Activated T-cell treated with anti-CD3 and anti-CD28 coated beads for 48 hours (primary cell): ENCODE measurements around the gene SYCP2.

Source experiments
- DNase-seq: peaks from one replicate; pipeline ENCODE4 v3.0.0-alpha.2; 2020; ENCODE audit warnings: low read depth

The SYCP2 gene

DNA sequence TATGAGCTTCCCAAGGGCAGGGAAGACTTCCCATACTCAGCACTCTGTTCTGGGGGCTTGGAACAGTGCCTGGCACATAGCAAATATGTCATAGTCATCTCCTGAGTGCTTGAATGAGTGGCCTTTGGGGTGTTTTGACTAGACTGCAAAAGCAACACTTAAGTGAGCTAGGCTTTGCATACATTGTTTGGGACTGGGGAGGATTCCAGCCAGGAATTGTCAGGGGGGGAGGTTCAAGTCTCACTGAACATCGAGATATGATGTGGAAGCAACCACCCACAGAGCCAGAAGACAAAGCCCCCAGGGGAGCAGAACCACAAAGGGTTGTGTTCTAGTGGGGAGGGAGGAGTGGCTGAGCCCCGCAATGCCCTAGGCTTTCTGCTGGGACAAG, 98.4 kb downstream of the SYCP2 start:
- no peak for DNase-seq

DNA sequence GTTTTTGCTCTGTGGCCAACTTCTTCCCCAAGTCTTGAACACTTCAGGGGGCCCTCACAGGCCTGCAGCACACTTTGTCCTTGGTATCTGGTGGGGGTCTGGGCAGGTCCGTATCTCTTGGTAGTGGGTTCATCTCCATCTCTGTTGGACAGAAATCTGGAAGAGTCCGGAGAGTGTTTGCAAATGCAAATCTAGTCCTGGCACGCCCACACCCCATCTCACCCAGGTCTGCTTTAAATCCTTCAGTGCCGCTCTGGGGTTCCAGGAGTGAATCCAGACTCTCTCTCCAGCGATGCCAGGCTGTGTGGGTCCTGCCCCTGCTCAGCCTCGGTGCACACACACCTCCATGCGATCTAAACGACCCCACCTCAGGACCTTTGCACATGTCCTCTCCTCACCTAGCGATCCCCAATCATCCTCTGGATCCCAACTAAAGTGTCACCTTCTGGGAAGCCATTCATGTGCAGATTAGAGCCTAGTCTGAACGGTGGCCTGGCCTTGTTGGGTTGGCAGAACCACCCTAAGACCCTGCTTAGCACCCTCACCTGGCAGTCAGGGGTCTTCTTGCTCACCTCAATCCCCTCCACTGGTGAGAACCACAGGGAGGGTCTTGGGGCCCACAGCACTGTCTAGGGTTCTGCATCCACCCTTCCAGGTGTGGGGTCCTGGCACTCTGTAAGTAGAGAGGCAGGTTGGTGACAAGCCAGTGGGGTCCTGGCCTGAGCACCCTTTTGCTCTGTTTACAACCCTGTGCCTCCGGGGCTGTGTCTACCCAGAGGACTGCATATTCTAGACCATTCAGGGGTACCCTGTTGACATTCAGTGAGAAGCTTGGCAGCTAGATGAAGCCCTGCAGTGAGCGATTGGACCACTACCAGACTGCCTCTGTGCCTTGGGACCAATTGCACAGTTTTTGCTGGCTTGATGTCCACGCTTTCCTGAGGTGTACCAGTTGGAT, 100.8 kb downstream of the SYCP2 start:
- no peak for DNase-seq

DNA sequence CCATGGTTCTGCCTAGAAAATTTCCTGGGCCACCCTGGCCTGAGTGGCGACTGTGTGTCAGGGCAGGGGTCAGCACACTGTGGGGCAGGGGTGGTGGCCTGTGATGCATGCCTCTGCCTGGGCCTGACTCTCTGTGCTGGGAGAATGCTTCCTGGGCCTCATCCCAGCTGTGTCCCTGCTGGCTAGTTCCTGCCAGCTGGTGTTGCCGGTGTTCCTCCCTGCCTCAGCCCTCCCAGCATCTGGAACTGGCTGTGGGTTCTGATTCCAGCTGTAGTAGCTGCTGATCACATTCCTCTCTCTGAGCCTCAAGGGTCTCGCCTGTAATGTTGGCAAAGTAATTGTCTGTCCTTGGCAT, 101.5 kb downstream of the SYCP2 start:
- DNase-seq, result no peak

DNA sequence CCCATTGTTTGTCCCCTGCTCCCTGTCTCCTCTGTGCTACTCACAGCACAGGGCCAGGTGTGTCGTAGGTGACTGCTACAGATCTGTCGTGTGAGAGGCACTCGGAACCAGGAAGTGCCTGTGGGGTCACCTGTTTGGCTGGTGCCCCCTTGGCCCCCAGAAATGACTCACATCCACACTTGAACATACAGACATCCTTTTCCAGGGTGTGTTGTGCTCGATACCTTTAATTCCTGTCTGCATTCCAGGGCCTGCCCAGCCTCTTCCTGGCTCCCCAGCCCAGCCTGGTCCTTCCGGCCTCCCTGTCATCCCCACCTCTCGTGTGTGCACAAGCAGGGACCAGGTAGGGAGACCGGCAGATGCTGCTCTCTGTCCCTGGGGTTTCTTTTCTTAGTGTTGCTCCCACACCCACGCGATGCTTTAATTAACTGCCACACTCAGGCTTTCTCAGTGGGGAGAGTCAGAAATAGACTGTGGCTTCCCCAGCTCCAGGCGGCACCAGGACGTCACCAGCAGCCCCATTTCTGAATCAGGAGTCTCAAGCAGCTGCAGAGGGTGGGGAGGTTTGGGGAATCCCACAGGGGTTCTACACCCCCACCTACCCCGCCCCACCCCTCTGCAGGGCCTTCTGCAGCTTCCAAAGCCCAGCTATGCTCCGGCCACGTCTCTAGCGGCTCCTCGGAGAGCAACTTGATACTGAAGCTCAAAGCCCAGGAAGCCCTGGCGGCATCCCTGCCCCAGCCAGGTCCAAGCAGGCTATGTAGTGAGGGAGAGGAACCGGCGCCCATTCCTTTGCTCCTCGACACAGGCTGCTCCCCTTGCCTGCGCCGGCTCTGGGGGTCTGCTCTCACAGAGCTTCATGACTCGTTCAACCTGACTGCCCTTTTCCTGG, 102.2 kb downstream of the SYCP2 start:
- no peak for DNase-seq

DNA sequence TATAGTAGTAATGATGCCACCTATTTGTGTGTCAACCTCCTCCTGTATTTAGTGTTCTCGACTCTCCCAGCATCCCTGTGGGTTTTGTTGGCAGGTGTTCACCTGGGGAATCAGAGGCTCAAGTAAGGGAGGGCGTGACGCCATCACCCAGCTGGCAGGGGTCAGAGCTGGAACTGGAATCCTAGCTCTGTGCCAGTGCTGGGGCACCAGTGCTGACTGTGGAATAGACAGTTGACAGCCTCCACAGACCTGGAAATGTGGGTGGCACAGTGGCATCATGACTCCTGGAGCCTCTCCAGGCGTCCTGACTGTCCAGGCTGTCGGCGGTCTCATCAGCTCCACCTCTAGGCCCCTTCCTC, 102.8 kb downstream of the SYCP2 start:
- no peak for DNase-seq

DNA sequence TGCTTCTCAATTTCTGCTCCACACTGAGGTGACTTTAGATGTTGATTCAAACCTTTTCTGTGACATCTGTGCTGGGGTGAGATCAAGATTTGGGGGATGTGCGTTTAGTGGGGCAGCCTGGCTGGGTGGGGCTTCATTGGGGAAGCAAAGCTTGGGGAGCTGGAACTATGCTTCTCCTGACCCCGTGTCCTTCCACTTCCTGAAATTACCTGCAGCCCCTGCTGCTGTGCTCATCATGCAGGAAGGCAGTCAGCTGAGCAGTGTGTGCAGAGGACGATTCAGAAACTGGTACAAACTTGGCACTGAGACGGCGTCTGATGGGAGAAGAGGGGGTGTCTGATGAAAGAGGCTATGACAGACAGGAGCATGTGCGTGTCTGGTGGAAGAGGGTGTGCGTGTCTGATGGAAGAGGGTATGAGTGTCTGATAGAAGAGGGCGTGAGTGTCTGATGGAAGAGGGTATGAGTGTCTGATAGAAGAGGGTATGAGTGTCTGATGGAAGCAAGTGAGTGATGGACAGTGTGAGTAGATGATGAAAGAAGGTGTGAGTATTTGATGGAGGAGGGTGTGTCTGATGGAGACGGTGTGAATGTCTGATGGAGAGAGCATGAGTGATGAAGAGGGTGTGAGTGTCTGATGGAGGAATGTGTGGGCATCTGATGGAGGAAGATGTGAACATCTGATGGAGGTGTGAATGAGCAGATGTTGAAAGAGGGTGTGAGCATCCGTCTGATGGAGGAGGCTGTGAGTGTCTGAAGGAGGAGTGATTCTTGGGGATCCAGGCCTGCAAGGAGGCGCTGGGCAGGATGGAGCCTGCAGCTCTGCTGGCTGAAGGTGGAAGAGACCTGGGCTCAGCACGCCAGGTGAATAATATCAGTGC, 103.4 kb downstream of the SYCP2 start:
- no peak for DNase-seq

DNA sequence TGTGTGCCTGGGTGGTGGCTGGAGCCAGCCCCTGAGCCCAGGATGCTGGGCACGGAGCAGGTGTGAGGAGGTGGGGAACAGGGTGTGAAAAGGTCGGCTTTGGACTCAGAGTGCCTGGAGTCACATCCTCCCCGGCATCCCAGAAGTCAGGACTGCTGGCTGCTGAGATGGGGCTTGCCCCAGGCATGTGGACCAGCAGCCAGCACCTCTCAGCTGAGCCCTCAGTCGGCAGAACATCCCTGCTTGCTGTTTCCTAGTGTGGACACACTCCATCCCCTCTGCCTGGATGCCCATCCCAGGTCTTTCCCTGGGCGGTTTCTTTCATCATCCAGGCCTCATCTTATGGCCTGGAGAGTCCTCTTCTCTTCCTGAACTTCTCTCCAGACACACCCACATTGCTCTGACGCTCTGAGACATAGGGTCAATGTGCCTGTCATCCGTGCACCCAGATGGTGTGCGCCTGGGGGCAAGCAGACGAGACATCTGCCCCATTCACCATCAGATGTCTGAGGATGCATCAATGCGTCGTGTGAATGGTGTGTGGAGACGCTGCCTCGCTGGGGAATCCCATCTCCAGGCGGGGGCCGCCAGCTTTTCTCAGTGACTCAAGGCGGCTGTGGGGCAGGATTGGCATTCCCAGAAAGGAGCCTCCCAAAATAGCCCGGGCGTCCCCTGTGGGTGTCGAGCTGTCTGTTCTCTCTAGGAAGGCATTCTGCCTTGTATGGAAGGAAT, 104.2 kb downstream of the SYCP2 start:
- DNase-seq, result no peak

DNA sequence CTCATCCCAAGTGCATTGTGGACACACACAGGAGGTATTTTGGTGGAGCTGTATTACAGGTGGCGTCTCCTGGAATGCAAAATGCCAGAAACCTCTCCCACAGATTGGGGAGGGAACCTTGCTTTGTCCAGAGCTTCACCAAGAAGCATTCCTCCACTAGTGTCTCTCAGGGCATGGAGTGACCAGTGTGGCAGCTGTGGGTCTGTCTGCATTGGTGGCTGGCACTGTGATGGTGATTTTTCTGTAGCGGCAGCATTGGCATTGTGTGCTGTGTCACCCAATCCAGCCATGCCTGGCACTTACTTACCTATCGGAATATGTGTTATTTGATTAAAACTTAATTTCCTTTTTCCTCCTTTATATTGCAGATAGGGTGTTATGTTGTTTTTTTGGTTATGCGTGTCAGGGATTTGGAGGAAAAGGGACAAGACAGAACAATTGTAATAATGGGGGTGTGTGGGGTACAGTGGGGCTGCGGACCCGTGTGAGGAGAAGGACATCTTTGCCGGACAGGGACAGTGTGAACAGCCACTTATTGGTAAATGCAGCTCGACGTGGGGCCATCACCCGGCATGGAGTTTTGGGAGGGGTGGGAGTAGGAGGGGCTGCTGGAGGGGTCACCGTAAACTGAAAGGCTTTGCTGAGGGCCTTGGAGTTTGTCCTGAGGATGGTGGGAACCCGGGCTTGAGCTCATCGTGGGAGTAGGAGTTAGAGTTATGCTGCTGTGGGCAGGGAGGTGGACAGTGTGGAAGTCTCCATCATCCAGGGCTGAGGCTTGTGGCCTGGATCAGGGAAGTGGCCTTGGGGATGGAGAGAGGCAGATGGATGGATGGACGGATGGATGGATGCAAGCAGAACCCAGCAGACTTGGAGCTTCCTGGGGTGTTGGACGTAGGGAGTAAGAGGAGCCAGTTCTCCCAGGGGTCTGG, 105.0 kb downstream of the SYCP2 start:
- no peak for DNase-seq

DNA sequence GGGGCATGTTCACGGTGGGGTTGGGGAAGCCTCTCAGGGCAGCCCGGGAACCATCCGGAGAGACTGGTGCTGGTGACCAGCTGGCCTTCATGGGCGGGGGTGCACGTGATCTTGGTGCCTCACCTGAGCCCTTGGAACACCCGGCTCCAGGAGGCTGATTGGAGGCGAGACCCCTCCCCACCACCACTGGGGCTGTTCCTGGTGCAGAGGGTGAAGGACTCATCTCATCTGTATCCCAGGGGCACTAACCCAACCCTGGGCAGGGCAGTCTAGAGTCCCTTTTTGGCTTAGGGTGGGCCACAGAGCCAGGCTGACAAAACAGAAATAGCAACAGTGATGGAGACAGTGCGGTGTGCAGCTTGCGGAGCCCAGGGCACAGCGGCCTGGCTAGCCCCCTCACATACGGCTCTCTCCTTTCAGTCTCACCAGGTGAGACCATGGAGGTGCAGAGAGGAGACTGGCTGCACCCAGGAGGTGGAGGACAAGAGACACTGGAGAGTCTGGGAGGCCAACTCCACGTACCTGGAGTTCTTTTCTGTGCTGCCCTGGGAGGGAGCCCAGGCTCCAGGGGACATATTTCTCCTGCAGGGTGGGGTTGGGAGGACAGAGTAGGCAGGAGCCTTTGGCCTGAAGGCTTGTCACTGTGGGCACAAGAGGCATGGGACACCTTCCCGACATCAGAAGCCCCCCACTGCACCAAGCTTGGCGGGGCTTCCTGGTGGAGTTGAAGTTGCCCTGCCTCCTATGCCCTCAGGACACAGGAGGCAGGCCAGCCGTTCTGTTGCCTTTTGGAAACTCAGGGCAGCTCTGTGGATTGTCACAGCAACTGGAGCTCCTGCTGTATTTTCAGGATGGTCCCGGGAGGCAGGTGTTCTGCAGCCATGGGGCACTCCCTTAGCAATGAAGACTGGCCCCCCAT, 106.0 kb downstream of the SYCP2 start:
- DNase-seq, result no peak

DNA sequence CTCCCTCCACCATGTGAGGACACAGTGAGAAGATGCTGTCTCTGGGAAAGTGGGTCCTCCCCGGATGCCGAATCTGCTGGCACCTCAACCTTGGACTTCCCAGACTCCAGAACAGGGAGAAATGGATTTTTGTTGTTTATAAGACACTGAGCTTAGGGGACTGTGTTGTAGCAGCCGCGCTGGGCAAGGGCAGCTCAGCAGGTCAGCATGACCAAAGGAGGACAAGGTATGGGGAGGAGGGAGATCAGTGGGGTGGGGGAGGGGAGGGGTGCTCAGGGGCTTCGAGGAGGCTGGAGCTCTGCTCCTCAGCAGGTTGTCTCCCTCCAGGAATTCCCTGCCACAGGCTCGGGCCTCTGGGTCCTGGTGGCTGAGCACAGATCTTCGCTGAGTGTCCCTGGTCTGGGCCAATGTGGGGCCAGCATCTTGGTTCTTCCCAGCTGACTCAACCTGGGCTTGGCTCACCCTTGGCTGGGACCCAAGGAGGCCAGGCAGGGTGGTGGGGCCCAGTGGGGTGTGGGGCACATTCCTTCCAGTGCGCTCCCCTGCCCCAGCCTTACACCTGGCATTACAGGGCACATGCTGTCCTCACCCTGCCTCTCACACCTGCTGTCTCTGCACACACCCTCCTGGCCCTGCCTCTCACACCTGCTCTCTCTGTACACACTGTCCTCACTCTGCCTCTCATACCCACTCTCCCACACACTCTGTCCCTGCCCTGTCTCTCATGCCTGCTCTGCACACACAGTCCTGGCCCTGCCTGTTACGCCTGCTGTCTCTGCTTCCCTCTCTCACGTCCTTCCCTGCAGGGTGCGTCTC, 107.3 kb downstream of the SYCP2 start:
- no peak for DNase-seq

DNA sequence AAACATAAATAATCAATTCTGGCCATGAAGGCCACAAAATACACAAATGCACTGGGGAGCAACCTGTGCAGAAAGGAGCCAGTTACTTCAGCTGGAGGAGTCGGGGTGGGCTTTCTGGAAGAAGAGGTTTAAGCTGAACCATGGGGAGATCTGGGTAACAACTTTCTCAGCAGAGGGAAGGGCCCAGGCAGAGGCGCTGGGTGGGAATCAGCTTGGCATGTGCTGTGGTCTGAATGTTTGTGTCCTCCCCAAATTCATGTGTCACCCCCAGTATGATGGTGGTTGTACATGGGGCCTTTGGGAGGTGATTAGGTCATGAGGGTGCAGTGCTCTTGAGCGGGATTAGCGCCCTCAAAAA, 107.9 kb downstream of the SYCP2 start:
- DNase-seq, result no peak

DNA sequence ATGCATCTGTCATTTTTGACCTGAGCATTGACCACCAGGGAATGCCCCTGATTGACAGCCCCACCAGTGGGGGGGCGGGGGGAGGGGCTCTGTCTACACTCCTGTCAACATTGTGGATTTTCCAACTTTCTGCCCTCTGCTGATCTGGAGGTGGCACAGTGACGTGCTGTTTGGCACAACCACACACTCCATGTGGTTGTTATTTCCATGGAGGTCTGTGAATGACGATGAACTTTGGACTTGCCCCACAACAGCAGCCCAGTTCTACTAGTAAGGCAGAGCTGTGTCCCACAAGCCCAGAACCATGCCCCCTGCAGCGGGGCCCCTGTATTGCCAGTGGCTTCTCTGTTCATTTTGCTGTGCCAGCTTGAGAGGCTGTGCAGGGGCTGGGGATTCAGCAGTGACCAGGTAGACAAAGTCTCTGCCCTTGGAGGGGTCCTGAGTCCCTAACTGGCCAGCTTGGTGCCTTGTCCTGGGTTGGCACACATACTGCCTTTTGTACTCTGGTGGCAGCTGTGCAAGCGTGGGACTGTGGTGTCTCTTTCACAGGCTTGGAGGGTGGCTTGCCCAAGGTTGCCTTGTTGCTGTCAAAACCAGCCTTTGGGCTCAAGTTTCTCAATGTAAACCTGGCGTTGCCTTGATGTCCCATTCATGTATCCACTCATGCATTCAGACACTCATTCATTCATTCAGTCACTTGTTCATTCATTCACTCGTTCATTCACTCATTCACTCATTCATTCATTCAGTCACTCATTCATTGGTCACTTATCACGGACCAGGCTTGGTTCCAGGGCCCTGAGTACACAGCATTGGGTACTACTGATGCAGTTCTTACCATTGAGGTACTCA, 108.5 kb downstream of the SYCP2 start:
- DNase-seq, result no peak

DNA sequence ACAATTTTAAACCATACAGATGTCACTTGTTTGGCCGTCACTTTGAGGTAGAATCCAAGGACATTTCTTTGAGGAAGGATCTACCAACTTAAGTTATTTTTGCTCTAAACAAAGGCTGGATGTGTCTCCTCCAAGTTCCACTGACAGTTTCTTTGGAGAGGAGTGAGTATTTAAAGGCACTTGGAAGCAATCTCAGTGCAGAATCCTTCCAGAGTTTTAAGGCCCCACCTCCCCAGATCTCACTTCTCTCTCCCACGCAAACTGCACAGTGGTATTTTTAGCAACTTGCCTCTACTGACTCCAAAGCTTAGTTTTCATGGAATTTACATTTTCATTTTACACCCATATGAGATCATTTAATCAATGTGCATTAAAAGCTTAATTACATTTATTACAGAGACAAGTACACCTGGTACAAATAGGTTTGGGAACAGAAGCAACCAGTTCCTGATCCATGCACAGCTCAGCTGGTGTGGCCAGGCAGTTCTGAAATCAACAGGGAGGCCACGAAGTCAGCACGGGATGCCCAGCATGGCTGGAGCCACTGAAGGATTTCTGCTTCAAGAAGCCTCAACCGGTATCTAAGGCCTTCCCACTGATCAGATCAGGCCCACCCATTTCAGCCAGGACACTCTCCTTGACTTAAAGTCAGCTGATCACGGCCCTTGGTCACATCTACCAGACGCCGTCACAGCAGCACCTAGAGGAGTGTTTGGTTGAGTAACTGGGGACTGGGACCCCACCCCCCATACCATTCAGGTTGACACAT, 109.8 kb downstream of the SYCP2 start:
- no peak for DNase-seq

DNA sequence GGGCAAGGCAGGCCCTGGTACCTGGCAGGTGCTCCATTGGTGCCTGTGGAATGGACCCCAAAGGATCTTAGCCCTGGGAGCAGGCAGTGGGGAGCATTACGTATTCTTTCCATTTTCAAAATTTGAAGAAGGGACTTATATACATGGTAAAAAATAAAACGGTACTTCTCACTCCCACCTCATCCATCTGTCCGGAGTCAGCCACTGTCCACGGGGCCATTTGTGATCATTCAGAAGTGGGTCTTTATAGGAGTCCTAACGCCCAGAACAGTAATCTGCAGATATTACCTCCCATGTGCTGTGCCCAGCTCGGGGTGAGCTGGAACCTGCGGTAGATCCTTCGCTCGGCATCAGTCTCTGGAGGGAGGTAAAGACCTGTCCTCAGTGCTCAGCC, 110.4 kb downstream of the SYCP2 start:
- DNase-seq, result no peak

DNA sequence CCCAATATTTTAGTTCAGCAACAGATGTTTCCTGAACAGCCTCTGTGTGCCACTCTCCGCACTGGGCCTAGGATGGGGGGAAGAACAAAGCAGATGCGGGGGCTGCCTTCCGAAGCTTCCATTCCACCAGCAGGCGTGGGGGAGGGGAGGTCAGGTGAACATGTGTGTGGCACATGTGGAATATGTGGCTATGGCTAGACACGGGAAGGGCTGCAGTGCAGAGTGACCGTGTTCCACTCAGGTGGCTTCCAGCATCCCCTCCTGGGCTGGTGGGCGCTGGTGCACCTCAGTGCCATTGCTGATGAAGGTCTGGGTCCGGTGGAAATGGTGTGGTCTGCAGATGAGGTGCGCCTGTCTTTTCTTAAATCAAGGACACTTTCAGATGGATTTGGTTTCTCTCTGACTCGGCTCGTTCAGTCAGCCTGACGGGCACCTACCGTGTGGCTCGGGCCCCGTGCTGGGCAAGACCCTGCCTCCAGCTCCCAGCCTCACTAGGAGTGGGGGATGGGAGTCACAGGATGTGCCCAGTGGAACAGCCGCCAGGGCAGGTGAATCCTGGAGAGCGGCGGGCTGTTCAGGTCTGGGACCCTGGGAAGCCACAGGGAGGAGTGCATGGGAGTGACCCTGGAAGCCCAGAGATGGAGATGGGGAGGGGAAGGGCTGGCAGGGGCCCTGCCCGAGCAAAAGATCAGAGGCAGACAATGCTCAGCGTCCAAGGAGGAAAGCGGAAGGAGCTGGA, 111.0 kb downstream of the SYCP2 start:
- no peak for DNase-seq

DNA sequence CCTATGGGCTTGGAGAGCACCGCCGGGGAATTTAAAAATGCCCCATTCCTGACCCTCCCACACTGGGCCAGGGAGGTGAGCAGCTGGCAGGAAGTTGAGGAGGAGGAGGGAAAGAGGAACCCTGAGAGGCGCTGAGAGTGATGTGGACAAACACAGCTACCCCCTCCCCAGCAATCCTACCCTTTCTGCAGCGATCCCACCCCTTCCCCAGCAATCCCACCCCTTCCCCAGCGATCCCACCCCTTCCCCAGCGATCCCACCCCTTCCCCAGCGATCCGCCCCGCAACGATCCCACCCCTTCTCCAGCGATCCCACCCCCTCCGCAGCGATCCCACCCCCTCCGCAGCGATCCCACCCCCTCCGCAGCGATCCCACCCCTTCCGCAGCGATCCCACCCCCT, 111.6 kb downstream of the SYCP2 start:
- DNase-seq, result no peak
